Smooth muscle cell (in vitro differentiated cells): ENCODE results near the gene PDZRN4. TPM values are rescaled to one million over a fixed set of nuclear protein-coding genes. Genes with fewer than 3 reads are reported as not detected.

ENCODE experiments used
- DNase-seq: peaks from one replicate; lab custom pipeline; 2025; ENCODE audit not compliant: unreplicated experiment; lab: John Stamatoyannopoulos, UW
- H2AFZ ChIP-seq: fragments of 200-600 bp; sonication (generic); 2 replicates; pipeline ENCODE4 v1.6.0; 2016; ENCODE audit warnings: antibody characterized with exemption, low read depth, mild to moderate bottlenecking
- H3F3A ChIP-seq: fragments of 200-600 bp; sonication (generic); 2 replicates; pipeline ENCODE4 v1.6.0; 2017; ENCODE audit warnings: antibody characterized with exemption, low read depth
- H3K27ac ChIP-seq: fragments of 200-600 bp; sonication (generic); 2 replicates; pipeline ENCODE4 v1.5.1; 2016; ENCODE audit warnings: low read depth, mild to moderate bottlenecking
- H3K27me3 ChIP-seq: fragments of 200-600 bp; sonication (generic); 2 replicates; pipeline ENCODE4 v1.6.1; 2016; ENCODE audit warnings: low read depth, mild to moderate bottlenecking
- H3K36me3 ChIP-seq: fragments of 200-600 bp; sonication (generic); 2 replicates; pipeline ENCODE4 v1.5.1; 2016; ENCODE audit warnings: low read depth
- H3K4me1 ChIP-seq: fragments of 200-600 bp; sonication (generic); 2 replicates; pipeline ENCODE4 v1.5.1; 2016; ENCODE audit warnings: low read depth
- H3K4me2 ChIP-seq: fragments of 200-600 bp; sonication (generic); 2 replicates; pipeline ENCODE4 v1.6.0; 2016; ENCODE audit warnings: mild to moderate bottlenecking
- H3K4me3 ChIP-seq: fragments of 200-600 bp; sonication (generic); 2 replicates; pipeline ENCODE4 v1.5.1; 2016; ENCODE audit warnings: mild to moderate bottlenecking
- H3K79me2 ChIP-seq: fragments of 200-600 bp; sonication (generic); 2 replicates; pipeline ENCODE4 v1.6.0; 2016; ENCODE audit warnings: low read depth, mild to moderate bottlenecking
- H3K9ac ChIP-seq: fragments of 200-600 bp; sonication (generic); 2 replicates; pipeline ENCODE4 v1.6.0; 2016; ENCODE audit warnings: low read depth
- H3K9me3 ChIP-seq: fragments of 200-600 bp; sonication (generic); replicated peaks from 2 replicates; pipeline ENCODE4 v1.5.1; 2016; ENCODE audit warnings: low read depth
- H4K20me1 ChIP-seq: fragments of 200-600 bp; sonication (generic); 2 replicates; pipeline ENCODE4 v1.6.0; 2016; ENCODE audit warnings: low read depth
- WGBS: methylation state at CpG from one replicate; pipeline ENCODE4 v1.1.7; 2016; ENCODE audit warnings: low lambda C conversion rate; 5-methylcytosine and 5-hydroxymethylcytosine counted together
- polyA plus RNA-seq: library from polyadenylated mRNA; unstranded; fragments of >200 nt; fragmentation: Nextera tagmentation; extraction: Ambion mirVana; gene quantifications from 2 replicates; pipeline ENCODE4 v1.2.1, GENCODE V29; 2016
- total RNA-seq: library from RNA; depleted of rRNA; stranded (reverse); fragments of >200 nt; gene quantifications from 2 replicates; pipeline ENCODE4 v1.2.3, GENCODE V29; 2014
- TF ChIP-seq, protein P1 (sequence below): fragments of 200-600 bp; sonication (generic); IDR thresholded peaks from 2 replicates; pipeline ENCODE4 v1.5.1; 2017; ENCODE audit warnings: borderline replicate concordance, mild to moderate bottlenecking, antibody characterized with exemption; ENCODE audit not compliant: insufficient read depth, poor library complexity, severe bottlenecking

PDZRN4 gene
- total and polyA plus RNA-seq, 2 experiments from 2014 or later = 4.7 to 5.4 TPM

DNA sequence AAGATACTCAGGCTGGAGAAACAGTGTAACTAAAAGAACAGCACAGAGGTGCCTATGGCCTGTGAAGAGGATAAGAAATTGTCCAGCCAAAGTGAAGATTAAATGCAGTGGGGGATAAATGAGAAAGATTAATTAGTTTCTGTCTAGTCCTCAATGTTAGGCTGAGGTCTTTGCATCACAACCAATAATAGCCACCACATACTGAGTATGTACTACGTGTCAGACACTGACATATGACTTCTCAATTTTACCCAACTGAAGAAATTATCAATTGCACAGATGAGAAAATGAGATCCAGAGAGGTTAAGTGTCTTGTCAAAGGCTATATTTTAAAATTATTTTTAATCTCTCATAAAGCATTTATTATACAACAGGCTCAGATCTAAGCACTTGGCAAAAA lies 285.9 kb downstream of the PDZRN4 start:
- no peak for DNase-seq
- Histone ChIP-seq H3K27me3 (no peaks in the 10 kb centered on the region), H3K4me2 (no peak overlapping the region), H3K4me3 (no peak overlapping the region), H3K9ac (no peak overlapping the region), H3K36me3 (no peaks in the 10 kb centered on the region), H3K27ac (no peak overlapping the region), H3F3A (no peaks in the 10 kb centered on the region), H3K4me1 (no peaks in the 10 kb centered on the region), H2AFZ (no peak overlapping the region), H3K9me3 (no peaks in the 10 kb centered on the region), H3K79me2 (no peaks in the 10 kb centered on the region), H4K20me1 (no peaks in the 10 kb centered on the region)
- TF ChIP-seq, protein P1, sequence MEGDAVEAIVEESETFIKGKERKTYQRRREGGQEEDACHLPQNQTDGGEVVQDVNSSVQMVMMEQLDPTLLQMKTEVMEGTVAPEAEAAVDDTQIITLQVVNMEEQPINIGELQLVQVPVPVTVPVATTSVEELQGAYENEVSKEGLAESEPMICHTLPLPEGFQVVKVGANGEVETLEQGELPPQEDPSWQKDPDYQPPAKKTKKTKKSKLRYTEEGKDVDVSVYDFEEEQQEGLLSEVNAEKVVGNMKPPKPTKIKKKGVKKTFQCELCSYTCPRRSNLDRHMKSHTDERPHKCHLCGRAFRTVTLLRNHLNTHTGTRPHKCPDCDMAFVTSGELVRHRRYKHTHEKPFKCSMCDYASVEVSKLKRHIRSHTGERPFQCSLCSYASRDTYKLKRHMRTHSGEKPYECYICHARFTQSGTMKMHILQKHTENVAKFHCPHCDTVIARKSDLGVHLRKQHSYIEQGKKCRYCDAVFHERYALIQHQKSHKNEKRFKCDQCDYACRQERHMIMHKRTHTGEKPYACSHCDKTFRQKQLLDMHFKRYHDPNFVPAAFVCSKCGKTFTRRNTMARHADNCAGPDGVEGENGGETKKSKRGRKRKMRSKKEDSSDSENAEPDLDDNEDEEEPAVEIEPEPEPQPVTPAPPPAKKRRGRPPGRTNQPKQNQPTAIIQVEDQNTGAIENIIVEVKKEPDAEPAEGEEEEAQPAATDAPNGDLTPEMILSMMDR = no peak
- 86% methylated on average over 1 of the region's 1 CpG for WGBS

DNA sequence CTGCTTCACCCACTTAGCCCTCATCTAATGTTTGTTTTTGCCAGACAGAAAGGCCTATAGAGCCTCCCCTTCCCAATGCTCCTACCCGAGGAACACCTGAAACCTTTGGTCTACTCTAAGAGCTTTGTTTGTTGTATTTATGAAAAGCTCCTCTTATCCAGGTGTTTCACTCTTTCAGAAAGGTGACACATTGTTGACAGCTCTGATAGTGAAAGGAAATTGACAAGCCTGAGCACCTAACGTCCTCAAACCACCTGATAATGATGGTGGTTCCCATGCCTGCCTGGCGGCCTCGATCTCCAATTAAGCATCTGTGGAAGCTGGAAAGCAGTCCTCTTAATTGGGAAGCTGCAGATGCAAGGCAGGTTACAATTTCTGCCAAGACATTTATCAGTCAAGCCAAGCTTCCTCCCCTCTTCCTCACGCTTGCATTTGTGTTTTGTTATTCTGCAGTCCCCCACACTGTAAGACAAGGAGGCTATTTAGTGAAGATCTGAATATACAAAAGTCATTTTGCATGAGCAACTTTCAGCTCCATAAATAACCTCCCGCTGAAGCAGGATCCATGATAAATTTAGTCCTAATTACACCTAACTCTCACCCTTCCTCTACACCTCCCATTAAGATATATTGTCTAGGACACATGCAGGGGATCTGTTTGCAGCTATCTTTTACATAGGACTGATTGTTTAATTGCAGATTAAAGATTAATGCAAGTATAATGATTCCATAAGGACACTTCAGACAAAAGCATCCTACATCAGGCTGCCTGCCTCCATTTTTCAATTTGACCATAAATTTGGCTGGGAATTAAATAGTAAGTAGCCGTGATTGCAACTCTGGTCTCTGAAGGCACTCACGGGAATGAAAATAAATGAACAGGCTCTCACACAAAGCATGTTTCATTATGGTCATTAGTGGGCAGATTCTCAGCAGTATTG lies 288.6 kb downstream of the PDZRN4 start:
- TF ChIP-seq, protein P1 = no peak
- H3K9me3 ChIP-seq = no peaks in the 10 kb centered on the region
- no peaks in the 10 kb centered on the region for H3K36me3 ChIP-seq
- no peak overlapping the region for H2AFZ ChIP-seq
- H3K4me1 ChIP-seq = no peaks in the 10 kb centered on the region
- no peaks in the 10 kb centered on the region for H3K27me3 ChIP-seq
- no peaks in the 10 kb centered on the region for H3K79me2 ChIP-seq
- H4K20me1 ChIP-seq = no peaks in the 10 kb centered on the region
- H3K27ac ChIP-seq = no peak overlapping the region
- no peaks in the 10 kb centered on the region for H3F3A ChIP-seq
- no peak overlapping the region for H3K9ac ChIP-seq
- no peak overlapping the region for H3K4me3 ChIP-seq
- WGBS = 75% methylated on average over 8 of the region's 8 CpGs
- no peak for DNase-seq
- H3K4me2 ChIP-seq = no peak overlapping the region

DNA sequence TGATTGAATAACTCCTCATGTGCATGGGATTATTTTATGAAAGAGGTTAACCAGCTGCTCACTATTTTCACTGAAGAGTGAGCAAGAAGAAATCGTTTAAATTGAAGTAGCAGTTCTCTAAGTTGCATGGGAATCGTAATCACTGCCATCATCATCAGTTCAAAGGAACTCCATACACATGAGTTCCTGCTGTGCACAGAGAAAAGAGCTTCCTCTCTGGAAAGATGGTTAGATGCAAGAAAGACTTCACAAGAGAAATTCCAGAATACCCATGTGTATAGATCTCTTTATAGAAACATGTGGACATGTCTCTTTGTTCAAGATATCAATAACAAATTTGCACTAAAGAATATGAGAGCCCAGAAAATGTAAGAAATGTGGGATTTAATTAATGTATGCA lies 291.3 kb downstream of the PDZRN4 start:
- H3K9ac ChIP-seq = no peak overlapping the region
- no peak overlapping the region for H2AFZ ChIP-seq
- TF ChIP-seq, protein P1 = no peak
- no peak overlapping the region for H3K27ac ChIP-seq
- H3F3A ChIP-seq = no peaks in the 10 kb centered on the region
- no peak for DNase-seq
- no peaks in the 10 kb centered on the region for H3K79me2 ChIP-seq
- no peaks in the 10 kb centered on the region for H4K20me1 ChIP-seq
- H3K4me1 ChIP-seq = no peaks in the 10 kb centered on the region
- no peak overlapping the region for H3K4me3 ChIP-seq
- 90% methylated on average over 2 of the region's 2 CpGs for WGBS
- no peaks in the 10 kb centered on the region for H3K27me3 ChIP-seq
- no peaks in the 10 kb centered on the region for H3K9me3 ChIP-seq
- no peak overlapping the region for H3K4me2 ChIP-seq
- no peaks in the 10 kb centered on the region for H3K36me3 ChIP-seq
